Non-pigmented ciliary epithelial cell (primary cell): ENCODE data around the gene TSPAN18.

Source experiments
- DNase-seq: peaks from one replicate; pipeline ENCODE4 v3.0.0-alpha.2; 2010; ENCODE audit warnings: low read depth

Gene TSPAN18, protein sequence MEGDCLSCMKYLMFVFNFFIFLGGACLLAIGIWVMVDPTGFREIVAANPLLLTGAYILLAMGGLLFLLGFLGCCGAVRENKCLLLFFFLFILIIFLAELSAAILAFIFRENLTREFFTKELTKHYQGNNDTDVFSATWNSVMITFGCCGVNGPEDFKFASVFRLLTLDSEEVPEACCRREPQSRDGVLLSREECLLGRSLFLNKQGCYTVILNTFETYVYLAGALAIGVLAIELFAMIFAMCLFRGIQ

DNA sequence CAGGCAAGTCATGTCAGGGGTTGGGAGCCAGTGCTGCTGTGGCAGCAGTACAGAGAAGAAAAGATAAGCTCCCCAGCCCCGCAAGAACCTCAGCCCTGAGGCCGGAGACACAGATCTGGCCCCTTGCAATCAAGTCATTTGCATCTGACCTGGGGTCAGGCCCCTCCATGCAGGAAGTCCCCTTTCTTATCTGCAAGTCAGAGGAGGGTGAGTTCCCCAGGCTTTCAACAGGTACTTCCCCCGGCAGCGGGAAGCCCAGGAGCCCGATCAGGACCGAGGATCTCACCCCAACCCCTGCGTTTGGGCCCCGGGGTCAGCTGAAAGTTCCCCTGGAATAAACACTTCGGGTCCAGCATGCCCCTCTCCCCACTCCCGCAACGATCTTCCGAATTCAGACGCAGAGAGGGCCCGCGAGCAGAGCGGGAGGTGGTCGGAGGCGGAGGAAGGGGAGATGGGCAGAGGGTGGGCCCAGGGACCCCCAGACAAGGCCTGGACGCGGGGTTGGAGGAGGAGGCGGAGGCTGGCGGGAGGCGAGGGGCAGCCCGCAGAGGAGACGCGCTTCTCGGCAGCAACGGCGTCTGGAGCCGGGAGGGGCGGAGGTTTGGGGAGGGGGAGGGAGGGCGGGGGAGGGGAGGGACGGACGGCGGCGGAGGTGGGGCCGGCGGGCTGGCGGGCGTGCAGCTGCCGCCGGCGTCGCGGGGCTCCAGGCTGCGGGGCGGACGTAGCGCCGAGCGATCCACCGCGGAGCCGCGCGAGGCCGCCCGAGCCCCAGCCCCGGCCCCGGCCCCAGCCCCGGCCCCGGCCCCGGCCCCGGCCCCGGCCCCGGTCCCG is at the start of gene TSPAN18:
TSS of gene TSPAN18 (plus strand) at position 680 of the 831 bp plus-strand sequence. CDS start 179,455 bp downstream, outside the sequence.
- DNase-seq = no peak

DNA sequence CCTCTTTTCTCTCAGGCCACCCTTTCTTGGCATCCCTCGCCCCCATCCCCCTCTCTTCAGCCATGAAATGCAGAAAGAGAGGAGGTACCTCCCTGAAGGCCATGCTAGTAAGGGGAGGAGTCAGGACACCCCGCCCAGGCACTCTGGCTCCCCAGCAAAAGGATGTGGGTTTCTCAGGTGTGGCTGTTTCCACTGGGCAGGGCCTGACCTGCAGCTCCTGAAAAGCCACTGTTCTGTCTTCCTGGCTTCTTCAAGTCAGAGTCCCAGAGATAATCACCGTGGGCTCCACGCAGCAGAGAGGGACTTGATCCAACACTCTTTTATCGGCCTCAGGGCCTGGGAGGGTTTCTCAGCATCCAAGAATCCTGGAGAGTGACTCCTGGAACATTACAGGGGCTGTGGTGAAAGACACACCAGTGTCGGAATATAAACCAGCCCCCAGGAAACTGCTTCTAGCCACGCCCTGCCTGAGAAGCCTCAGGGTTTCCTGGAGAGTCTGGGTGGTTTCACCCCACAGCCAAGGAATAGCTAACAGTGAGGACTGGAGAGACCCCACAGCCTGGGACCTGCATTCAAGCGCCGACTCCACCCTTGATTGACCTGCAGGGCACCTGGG is 45.7 kb upstream of the TSPAN18 start:
- no peak for DNase-seq

- DNase-seq = peak; percentile 6
Observed at GRCh38 chr11:44681698-44682097, 45.1 kb upstream of the TSPAN18 start.

DNA sequence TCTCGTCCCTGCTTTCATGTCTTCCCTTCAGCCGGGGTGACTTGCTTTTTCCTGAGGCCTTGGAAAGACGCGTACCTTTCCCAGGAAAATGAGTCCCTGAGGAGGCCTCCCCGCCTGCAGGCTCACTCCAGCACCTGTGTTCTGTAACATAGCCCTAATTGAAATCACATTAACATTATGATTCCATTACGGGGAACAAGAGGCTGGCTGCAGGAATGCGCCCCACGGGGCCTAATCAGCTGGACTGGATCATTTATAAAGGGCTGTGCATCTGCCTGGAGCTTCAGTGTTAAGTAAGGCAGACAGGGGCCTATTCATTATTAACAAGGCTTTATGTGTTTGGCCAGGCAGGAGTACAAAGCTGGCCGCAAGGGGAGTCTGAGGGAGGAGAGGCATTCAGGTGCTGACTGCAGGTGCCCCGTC is 41.9 kb upstream of the TSPAN18 start:
- DNase-seq = no peak

DNA sequence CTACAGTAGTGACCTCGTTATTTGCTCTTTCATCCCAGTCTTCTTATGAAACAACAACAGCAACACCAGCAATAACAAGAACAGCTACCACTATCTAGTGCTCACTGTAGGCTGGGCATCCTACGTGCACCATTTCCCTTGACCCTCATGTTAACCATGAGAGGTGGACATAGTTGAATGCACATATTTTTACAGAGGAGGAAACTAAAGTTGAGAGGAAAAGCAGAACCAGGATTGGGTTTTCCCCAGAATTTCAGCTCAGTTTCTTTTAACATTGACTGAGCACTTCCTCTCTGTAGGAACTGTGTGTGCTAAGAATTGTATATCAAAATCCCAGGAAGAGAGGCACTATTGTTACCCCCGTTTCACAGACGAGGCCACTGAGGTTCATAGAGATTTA is 39.4 kb upstream of the TSPAN18 start:
- DNase-seq = no peak

DNA sequence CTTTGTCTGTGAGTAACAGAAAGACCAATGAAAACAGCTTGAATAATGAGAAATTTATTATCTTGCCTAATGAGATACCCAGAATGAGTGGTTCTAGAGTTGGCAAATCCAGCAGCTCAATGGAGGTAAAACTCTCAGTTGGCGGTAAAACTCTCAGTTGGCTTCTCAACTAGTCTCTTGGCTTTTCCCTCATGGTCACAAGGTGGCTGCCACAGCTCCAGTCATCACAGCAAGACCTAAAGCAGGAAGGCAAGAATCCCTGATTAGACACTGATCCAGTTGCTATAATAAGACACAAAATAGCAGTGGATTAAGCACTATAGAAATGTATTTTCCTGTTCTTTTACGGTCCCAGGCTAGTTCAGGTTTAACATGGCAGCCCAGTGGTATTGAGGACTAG is 37.5 kb upstream of the TSPAN18 start:
- no peak for DNase-seq

DNA sequence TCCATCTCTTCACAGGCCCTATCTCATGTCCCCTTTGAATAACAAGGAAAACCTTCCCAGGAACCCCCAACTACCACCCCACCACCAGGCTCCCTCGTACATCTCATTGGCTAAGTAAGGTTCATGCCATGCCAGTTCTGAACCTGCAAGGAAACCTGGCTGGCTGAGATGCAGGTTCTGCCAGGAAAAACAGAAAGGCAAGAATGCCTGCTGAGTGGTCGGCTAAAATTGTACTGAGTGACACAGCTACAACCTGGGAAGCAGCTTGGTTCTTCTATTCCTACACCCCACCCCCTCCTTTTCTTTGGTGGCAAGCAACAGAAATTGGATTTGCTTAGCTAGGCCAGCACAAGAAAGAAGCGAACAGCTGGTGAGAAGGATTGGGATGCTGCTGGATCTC is 36.1 kb upstream of the TSPAN18 start:
- no peak for DNase-seq

DNA sequence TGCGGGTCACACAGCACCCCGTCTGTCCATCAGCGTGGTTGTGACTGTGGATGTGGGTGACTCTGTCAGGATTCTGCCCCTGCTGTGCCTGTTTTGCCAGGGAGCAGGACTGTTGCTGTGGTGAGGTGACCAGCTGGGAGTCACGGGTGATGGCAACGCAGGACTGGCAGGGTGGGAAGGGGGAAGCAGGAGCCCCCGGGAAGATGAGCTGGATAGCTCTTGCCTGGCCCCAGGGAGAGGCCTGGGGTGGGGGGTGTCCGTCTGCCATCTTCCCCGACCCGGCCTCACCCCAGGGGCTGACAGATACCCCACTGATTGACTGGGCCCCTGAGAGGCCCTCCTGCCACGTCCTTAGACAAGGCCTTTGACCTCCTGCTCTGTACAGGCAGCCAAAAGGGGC is 34.3 kb upstream of the TSPAN18 start:
- DNase-seq = no peak

DNA sequence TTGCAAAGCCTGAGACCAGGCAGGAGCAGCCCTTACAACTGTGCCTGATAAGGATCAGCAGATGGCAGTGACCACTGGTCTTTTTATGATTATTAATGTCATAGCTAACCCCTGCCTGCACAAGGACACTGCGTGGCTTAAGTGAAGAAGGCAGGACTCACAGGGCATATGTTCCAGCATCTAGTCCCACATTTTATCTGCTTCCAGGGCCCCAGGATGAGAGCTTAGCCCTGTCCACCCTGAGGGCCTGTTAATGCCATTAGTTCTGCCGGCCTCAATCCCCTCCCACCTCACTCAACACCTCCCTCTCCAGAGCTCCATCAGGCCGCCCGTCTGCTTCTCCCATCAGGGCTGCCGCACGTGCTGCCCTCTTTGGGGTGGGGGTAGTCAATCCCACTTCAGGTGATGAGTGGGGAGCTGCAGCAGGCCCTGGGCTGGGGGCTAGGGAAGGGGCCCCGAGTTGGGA is 33.1 kb upstream of the TSPAN18 start:
- no peak for DNase-seq

GRCh38 chr11:44694443-44694842 is 32.3 kb upstream of the TSPAN18 start:
- DNase-seq = no peak

- no peak for DNase-seq
Observed at GRCh38 chr11:44695169-44695833, 31.5 kb upstream of the TSPAN18 start.

DNA sequence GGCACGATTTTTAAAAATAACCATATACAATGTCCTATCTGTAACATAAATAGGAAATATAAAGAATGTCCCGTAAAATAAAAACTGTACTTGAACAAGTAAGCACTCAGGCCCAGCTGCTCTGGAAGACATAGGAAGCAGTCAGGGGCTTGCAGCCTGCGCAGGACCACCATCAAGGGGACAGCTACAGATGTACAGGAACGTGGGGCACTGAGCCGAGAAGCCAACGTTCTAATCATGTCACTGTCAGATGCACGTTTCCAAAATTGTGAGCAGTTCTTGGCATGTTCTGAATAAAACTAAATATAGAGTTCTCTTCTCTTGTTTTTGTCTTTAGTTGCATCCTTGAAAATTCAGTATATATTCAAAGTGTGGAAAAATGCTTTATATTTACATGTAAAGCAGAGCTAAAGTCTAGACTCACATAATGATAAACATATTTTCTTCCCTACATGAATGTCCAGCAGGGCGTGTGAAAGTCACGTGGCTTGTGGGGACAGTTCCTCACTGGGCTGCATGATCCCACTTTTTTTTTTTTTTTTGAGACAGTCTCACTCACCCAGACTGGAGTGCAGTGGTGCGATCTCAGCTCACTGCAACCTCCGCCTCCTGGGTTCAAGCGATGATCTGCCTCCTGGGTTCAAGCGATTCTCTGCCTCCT is 28.4 kb upstream of the TSPAN18 start:
- no peak for DNase-seq

GRCh38 chr11:44699497-44700408 is 27.0 kb upstream of the TSPAN18 start:
- no peak for DNase-seq

- DNase-seq = no peak
Observed at GRCh38 chr11:44701276-44701675, 25.5 kb upstream of the TSPAN18 start.

DNA sequence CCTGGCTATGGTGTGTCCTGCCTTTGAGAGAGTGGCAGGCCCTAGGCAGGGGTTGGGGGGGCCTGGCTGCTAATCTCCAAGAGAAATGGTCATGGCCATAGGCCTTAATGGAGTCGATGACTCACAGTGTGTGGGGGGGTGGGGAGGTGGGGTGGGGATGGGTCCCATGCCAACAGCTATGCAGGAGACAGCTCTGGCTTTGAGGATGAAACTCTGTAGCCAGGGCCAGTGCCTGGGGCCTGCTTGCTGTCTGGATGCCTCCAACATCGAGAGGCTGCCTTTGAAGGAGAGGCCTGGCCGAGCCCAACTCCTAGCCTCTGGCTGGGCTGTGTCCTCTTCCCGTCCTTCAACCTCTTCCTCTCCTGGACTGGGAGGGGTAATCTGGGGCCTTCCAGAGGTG is 23.9 kb upstream of the TSPAN18 start:
- DNase-seq = no peak

DNA sequence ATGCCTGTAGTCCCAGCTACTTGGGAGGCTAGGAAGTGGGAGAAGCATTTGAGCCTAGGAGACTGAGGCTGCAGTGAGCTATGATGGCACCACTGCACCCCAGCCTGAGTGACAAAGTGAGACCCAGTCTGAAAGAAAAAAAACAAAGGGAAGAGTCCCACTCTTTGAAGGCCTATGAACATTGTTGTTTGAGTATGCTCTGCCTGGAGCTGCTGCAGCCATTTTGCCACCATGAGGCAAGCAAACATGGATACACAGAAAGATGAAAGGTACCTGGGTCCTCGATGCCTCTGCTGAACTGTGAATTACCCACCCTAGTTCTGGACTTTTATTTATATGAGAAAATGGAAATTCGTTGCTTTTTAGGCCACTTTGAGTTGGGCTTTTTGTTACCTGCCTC is 19.7 kb upstream of the TSPAN18 start:
- no peak for DNase-seq

DNA sequence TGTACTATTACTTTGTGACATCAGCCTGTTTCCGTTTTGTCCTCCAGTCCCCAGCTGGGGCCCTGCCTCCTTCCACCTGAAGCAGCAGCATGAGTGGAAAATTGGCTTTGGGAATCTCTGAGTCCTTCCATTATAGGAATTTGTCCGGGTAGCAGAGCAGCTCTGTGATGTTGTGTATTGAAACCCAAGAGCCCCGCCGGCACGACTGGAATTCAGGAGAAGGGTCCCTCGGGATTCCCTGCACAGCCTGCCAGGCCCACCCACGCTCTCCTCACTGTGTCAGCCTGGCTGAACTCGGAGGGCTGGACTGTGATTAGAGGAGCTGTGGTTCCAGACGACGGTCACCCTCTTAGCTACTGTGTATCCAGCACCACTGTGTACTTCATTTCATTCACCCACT is 18.8 kb upstream of the TSPAN18 start:
- no peak for DNase-seq

DNA sequence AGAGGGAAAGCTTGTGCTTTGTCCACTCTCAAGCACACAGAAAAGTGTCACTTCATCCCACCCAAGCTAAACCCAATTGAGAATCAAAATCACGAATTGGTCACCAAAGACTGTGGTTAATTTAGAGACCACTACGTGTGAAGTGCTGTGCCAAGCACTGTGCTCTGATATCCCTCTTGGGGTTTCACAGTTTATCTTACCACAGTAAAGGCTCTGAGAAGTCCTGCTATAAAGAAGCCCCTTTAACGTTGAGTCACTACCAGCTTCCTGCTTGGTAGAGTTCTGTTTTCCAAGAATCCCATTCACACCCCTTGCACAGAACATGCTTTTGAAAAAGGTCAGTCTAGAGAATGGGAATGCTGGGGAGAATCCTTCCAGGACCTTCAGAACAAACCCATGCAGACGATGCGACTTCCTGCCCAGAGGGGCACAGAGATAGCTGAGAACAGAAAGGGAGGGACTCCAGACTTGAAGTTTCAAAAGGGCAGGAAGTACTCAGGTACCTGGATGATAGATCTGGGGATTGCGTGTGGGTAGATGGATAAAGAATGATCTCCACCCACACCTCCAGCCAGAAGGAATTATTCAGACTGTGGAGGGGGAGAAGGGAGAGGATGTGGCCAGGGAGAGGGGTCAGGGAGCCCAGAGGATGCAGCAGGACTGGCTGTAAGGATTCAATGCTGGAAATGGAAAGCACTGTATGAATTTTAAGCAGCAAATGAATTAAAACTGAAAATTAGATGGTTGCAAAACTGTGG is 18.1 kb upstream of the TSPAN18 start:
- no peak for DNase-seq

- no peak for DNase-seq
Observed at GRCh38 chr11:44709281-44709562, 17.5 kb upstream of the TSPAN18 start.

GRCh38 chr11:44709966-44710365 is 16.8 kb upstream of the TSPAN18 start:
- DNase-seq = no peak
